Effector memory CD4-positive, alpha-beta T cell (primary cell): ENCODE data around the gene HHLA2.
"Not testable (repeated sequence)": the region's sequence is repeated elsewhere in the genome, so short reads cannot be mapped to it uniquely, and the experiment has no call there.

Experiments used
- DNase-seq, 3 donors: peaks; one replicate each; pipeline ENCODE4 v3.0.0-alpha.2; 2020
- H3K27ac ChIP-seq: 2 replicates; pipeline ENCODE4 v1.7.0; 2013; ENCODE audit warnings: mild to moderate bottlenecking, low read length, moderate library complexity; ENCODE audit not compliant: insufficient read depth, poor library complexity, severe bottlenecking
- H3K27me3 ChIP-seq: replicated peaks from 2 replicates; pipeline ENCODE4 v1.7.0; 2013; ENCODE audit warnings: mild to moderate bottlenecking, low read length; ENCODE audit not compliant: insufficient read depth, control insufficient read depth, poor library complexity, severe bottlenecking
- H3K36me3 ChIP-seq: 2 replicates; pipeline ENCODE4 v1.7.0; 2013; ENCODE audit warnings: mild to moderate bottlenecking, low read length, moderate library complexity; ENCODE audit not compliant: control insufficient read depth, insufficient read depth
- H3K4me1 ChIP-seq: 2 replicates; pipeline ENCODE4 v1.7.0; 2013; ENCODE audit warnings: low read length, mild to moderate bottlenecking; ENCODE audit not compliant: control insufficient read depth, insufficient read depth, poor library complexity, severe bottlenecking
- H3K4me3 ChIP-seq: 2 replicates; pipeline ENCODE4 v1.7.0; 2013; ENCODE audit warnings: low read length, low read depth, mild to moderate bottlenecking; ENCODE audit not compliant: insufficient read depth, poor library complexity, severe bottlenecking
- H3K9me3 ChIP-seq: 2 replicates; pipeline ENCODE4 v1.7.0; 2013; ENCODE audit warnings: mild to moderate bottlenecking, low read length, moderate library complexity; ENCODE audit not compliant: control insufficient read depth

HHLA2 gene

DNA sequence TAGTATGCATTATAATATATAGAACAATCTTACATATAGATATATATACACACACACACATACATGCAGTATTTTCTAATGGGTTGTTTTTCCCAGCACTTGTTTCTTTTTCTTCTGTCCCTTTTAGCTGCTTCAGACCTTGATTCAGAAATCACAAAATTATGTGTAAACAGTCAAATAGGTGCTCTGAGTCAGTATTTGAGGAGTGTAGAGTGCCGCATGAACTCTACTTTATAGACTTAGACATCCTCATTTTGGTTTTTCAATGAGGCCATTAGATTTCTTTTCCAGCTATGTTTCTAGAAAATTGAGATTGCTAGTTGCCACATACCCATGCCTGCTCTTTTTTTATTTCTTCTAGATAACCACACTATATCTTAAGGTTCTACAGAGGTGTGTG lies 58.2 kb downstream of the HHLA2 start:
- no peaks in the 10 kb centered on the region for H3K36me3 ChIP-seq
- DNase-seq: no peak
- H3K9me3 ChIP-seq: no peaks in the 10 kb centered on the region
- H3K27ac ChIP-seq: no peak overlapping the region
- no peaks in the 10 kb centered on the region for H3K27me3 ChIP-seq
- no peaks in the 10 kb centered on the region for H3K4me1 ChIP-seq
- H3K4me3 ChIP-seq: no peak overlapping the region

GRCh38 chr3:108357042-108357441 lies 60.7 kb downstream of the HHLA2 start:
- Histone ChIP-seq H3K27ac (no peak overlapping the region), H3K9me3 (no peaks in the 10 kb centered on the region), H3K36me3 (no peaks in the 10 kb centered on the region), H3K4me1 (no peaks in the 10 kb centered on the region), H3K4me3 (no peak overlapping the region), H3K27me3 (no peaks in the 10 kb centered on the region)
- no peak for DNase-seq

DNA sequence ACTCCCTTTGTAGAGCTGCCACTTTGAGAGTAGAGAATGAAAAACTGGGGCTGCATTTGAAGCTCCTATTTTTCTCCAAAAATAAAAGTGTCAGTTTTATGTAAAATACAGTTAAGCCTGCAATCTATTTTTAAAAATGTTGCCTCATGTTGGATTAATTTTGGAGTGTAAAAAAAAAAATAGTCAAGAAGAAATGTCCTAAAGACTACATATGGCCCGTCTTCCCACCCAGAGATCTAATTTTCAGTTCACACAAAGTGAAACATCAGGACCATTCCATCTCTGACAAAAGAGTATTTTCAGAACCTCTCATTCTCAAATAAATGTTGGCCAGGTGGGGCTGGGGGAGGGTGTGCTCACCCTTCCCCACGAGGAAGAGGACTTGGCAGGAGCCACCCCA lies 62.7 kb downstream of the HHLA2 start:
- no peaks in the 10 kb centered on the region for H3K9me3 ChIP-seq

DNA sequence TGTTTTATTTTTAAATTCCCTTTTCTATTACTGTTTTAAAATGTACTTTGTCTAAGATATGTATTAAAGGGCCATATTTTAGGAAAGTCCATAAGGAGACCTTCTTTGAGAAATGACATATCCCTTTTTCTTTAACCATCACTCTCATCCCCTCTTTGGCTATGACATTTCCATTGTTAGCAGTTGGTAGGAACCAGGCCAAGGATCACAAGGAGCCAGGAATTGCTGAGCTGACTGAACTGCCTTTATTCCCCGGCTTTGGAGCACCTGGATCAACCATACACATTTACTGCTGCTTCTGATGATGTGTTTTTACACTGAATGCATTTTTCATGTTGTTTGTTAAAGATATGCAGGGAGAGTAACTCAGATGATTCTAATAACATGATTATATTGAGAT lies 79.7 kb downstream of the HHLA2 start:
- no peaks in the 10 kb centered on the region for H3K36me3 ChIP-seq
- H3K9me3 ChIP-seq: no peaks in the 10 kb centered on the region
- no peak overlapping the region for H3K27ac ChIP-seq
- H3K4me3 ChIP-seq: no peak overlapping the region
- no peak for DNase-seq
- no peaks in the 10 kb centered on the region for H3K4me1 ChIP-seq
- H3K27me3 ChIP-seq: no peaks in the 10 kb centered on the region

More for the DNA sequence above, 62.7 kb downstream of the HHLA2 start:
- Histone ChIP-seq H3K4me1 (no peaks in the 10 kb centered on the region), H3K4me3 (no peak overlapping the region), H3K36me3 (no peaks in the 10 kb centered on the region), H3K27ac (no peak overlapping the region), H3K27me3 (no peaks in the 10 kb centered on the region)
- DNase-seq: no peak

- DNase-seq: no peak
- no peaks in the 10 kb centered on the region for H3K9me3 ChIP-seq
- no peak overlapping the region for H3K4me3 ChIP-seq
- no peaks in the 10 kb centered on the region for H3K4me1 ChIP-seq
- no peaks in the 10 kb centered on the region for H3K36me3 ChIP-seq
- H3K27me3 ChIP-seq: no peaks in the 10 kb centered on the region
- H3K27ac ChIP-seq: no peak overlapping the region
Observed at GRCh38 chr3:108377384-108377783, 81.0 kb downstream of the HHLA2 start.

- no peaks in the 10 kb centered on the region for H3K4me1 ChIP-seq
- DNase-seq: no peak
- no peaks in the 10 kb centered on the region for H3K36me3 ChIP-seq
- no peaks in the 10 kb centered on the region for H3K9me3 ChIP-seq
- no peak overlapping the region for H3K4me3 ChIP-seq
- no peak overlapping the region for H3K27ac ChIP-seq
- no peaks in the 10 kb centered on the region for H3K27me3 ChIP-seq
Observed at GRCh38 chr3:108378153-108378951, 82.0 kb downstream of the HHLA2 start.

DNA sequence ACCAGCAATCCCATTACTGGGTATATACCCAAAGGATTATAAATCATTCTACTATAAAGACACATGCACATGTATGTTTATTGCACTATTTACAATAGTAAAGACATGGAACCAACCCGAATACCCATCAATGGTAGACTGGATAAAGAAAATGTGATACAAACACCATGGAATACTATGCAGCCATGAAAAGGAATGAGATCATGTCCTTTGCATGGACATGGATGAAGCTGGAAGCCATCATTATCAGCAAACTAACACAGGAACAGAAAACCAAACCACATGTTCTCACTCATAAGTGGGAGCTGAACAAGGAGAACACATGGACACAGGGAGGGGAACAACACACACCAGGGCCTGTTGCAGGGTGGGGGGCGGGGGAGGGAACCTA lies 82.6 kb downstream of the HHLA2 start:
- not testable (repeated sequence) for DNase-seq, H3K4me3 ChIP-seq, H3K4me1 ChIP-seq, H3K27me3 ChIP-seq, H3K9me3 ChIP-seq, H3K36me3 ChIP-seq, H3K27ac ChIP-seq

DNA sequence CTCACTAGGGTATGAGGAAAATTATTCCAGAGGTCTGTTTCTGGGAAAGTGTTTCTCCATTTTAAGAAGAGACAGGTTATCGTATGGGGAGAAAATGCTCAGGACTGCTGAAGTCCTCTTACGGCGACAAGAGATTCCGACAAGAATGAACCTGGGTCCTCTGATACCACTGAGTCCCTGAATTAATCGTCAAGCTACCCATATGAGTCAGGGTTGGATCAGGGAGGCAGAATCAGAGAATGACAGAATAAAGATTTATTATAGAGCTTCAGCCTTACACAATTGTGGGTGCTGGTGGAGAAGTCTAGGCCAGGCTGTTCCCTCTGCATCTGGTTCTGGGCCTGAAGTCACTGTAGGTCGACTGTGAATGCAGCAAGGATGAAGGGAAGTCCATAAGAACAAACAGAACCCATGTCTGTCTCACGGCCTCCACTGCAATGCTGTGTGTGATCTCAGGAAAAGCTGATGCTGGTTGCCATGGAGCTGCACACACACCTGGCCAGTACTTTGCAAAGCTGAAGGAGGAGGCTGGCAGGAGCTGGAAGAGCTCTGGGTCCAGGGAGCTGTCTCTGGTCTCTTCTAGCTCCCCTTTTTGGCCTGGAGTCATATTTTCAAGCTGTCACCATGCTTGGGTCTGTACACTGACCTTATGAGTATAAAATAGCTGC lies 83.9 kb downstream of the HHLA2 start:
- no peaks in the 10 kb centered on the region for H3K4me1 ChIP-seq
- DNase-seq: no peak
- no peaks in the 10 kb centered on the region for H3K27me3 ChIP-seq
- H3K9me3 ChIP-seq: no peaks in the 10 kb centered on the region
- no peak overlapping the region for H3K4me3 ChIP-seq
- H3K36me3 ChIP-seq: no peaks in the 10 kb centered on the region
- no peak overlapping the region for H3K27ac ChIP-seq

- Histone ChIP-seq H3K27me3 (no peaks in the 10 kb centered on the region), H3K27ac (no peak overlapping the region), H3K4me1 (no peaks in the 10 kb centered on the region), H3K4me3 (no peak overlapping the region), H3K36me3 (no peaks in the 10 kb centered on the region), H3K9me3 (no peaks in the 10 kb centered on the region)
- DNase-seq: no peak
Observed at GRCh38 chr3:108381529-108382140, 85.3 kb downstream of the HHLA2 start.

GRCh38 chr3:108383306-108383705 lies 87.0 kb downstream of the HHLA2 start:
- no peak for DNase-seq
- H3K4me1 ChIP-seq: no peaks in the 10 kb centered on the region
- no peaks in the 10 kb centered on the region for H3K36me3 ChIP-seq
- no peak overlapping the region for H3K27ac ChIP-seq
- H3K27me3 ChIP-seq: no peaks in the 10 kb centered on the region
- H3K9me3 ChIP-seq: no peaks in the 10 kb centered on the region
- no peak overlapping the region for H3K4me3 ChIP-seq
